Upper lobe of right lung (tissue), 1 donor: ENCODE data around the gene IER2. TPM values are rescaled to one million over a fixed set of nuclear protein-coding genes. Genes with fewer than 3 reads are reported as not detected.
A peak's percentile ranks its signal among the peaks of the same experiment; 100 is the strongest.
"Not testable (repeated sequence)": the region's sequence is repeated elsewhere in the genome, so short reads cannot be mapped to it uniquely, and the experiment has no call there.

Experiments
- ATAC-seq: fragments of 200-7000 bp; cut with Tn5 transposase; one replicate; pipeline ENCODE4 v1.9.1; 2020; ENCODE audit warnings: mild to moderate bottlenecking, moderate library complexity
- DNase-seq: peaks from one replicate; pipeline ENCODE4 v3.0.0-alpha.2; 2020
- H3K27ac ChIP-seq: fragments of 200-600 bp; one replicate; pipeline ENCODE4 v1.8.0; 2022
- H3K27me3 ChIP-seq: fragments of 200-600 bp; one replicate; pipeline ENCODE4 v1.8.0; 2022; ENCODE audit warnings: mild to moderate bottlenecking
- H3K36me3 ChIP-seq: fragments of 200-600 bp; one replicate; pipeline ENCODE4 v1.8.0; 2022
- H3K4me1 ChIP-seq: fragments of 200-600 bp; one replicate; pipeline ENCODE4 v1.8.0; 2022
- H3K4me3 ChIP-seq: fragments of 200-600 bp; one replicate; pipeline ENCODE4 v1.8.0; 2022; ENCODE audit warnings: mild to moderate bottlenecking
- H3K9me3 ChIP-seq: fragments of 200-600 bp; one replicate; pipeline ENCODE4 v1.8.0; 2022
- intact Hi-C: fragments of 100-400 bp; cut with DNase I; formaldehyde crosslinking; loops from one replicate; pipeline ENCODE4 v1.11.0; 2022
- total RNA-seq: library from RNA; stranded (reverse); fragmentation: NEBNext Ultra II Directional; extraction: Animal tissue kit (Norgen Biotek cat#: 25700); gene quantifications from one replicate; pipeline ENCODE4 v1.2.1, GENCODE V29; 2021
- TF ChIP-seq, protein P1 (sequence below): fragments of 200-600 bp; IDR thresholded peaks from one replicate; pipeline ENCODE4 v1.8.0; 2022; ENCODE audit warnings: antibody characterized with exemption
- donor health status: DM: no; HTN: yes; CAD: no; lungs with severe emphysema.

IER2 gene
- total RNA-seq, 1 donor from 2014 or later, result 104 TPM

DNA sequence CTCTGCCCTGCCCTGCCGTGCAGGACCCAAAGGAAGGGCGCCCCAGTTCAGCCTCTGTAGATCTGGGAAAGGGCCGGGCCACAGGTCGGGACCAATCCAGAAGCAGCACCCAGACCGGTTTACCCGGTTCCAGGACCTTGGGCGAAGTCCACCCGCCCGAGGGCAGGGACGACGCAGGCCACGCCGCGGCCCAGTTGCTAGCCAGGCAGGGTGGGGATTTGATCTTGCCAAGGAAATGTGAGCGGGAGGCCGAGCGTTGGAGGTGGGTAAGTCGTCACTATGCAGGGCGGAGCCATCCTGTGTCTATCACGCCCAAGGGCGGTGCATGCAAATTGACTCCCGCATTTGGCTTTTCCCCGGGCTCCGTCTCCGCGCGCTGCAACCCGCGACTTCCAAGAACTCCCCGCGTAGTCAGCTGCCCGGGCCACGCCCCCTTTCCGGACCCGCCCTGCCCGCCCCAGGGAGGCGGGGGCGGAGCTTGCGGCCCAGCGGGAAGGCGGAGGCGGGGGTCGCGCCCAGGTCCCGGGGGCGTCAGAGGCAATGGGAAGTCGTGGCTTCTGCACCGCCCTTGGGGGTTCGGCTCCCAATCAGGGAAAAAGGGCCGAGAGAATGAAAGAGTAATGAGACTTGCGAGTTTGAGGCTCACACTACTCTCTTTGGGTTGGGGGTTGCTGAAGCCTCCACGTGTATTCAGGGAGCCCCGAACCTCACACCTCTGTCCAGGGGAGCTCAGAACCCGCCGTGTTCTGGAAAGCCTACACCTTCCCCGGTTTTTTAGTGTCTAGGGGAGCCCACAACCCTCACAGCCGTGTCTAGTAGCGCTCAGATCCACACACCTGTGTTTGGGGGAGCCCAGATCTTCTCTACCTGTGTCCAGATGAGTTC lies 12.8 kb downstream of the IER2 start:
- Histone ChIP-seq H3K27ac (peak overlapping the region; percentile 96), H3K9me3 (no peaks in the 10 kb centered on the region), H3K4me3 (peak overlapping the region; percentile 52), H3K4me1 (peaks cover 61% of the 10 kb centered on the region), H3K36me3 (no peaks in the 10 kb centered on the region), H3K27me3 (no peaks in the 10 kb centered on the region)
- ATAC-seq (peak; percentile 88), DNase-seq (peak; percentile 98)
- intact Hi-C loops, result no loop called here
- TF ChIP-seq, protein P1, sequence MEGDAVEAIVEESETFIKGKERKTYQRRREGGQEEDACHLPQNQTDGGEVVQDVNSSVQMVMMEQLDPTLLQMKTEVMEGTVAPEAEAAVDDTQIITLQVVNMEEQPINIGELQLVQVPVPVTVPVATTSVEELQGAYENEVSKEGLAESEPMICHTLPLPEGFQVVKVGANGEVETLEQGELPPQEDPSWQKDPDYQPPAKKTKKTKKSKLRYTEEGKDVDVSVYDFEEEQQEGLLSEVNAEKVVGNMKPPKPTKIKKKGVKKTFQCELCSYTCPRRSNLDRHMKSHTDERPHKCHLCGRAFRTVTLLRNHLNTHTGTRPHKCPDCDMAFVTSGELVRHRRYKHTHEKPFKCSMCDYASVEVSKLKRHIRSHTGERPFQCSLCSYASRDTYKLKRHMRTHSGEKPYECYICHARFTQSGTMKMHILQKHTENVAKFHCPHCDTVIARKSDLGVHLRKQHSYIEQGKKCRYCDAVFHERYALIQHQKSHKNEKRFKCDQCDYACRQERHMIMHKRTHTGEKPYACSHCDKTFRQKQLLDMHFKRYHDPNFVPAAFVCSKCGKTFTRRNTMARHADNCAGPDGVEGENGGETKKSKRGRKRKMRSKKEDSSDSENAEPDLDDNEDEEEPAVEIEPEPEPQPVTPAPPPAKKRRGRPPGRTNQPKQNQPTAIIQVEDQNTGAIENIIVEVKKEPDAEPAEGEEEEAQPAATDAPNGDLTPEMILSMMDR, result no peak

DNA sequence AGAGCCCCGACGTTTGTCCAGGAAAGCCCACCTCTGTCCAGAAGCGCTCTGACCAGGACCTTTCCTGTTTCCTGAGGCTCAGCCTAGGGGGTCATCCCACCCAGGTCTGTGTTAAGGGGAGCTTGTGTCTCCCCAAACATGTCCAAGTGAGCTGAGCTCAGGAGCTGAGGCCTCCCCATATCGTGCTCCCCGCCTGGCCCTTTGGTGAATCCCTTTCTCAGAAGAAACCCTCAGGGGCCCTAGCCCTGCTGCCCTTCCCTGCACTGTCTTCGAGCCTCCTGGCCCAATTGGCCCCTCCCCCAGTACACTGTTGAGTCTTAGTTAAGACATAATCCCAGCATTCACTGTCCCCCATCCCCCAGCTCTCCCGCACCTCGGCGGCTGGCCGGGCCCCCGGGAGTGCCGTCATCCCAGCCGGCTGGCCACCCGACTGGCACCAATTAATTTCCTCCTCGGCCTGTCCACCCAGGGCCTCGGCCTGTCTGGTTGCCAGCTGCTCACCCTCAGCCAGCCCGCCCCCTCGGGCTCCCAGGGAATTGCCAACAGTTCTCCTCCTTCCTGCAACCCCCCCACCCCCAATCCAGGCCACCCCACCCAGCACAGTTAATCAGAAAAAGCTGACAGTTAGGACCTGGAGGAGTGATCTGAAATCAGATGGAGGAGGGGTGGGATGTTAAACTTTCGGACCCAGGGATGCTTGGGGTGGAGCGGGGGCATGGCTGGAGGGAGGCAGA lies 13.6 kb downstream of the IER2 start:
- H3K27ac ChIP-seq, result peak overlapping the region; percentile 96
- TF ChIP-seq, protein P1, result no peak
- ATAC-seq (peak; percentile 21), DNase-seq (peak; percentile 86)
- H3K9me3 ChIP-seq, result no peaks in the 10 kb centered on the region
- H3K36me3 ChIP-seq, result no peaks in the 10 kb centered on the region
- H3K4me3 ChIP-seq, result peak overlapping the region; percentile 52
- peaks cover 68% of the 10 kb centered on the region for H3K4me1 ChIP-seq
- intact Hi-C loops, result no loop called here
- no peaks in the 10 kb centered on the region for H3K27me3 ChIP-seq

DNA sequence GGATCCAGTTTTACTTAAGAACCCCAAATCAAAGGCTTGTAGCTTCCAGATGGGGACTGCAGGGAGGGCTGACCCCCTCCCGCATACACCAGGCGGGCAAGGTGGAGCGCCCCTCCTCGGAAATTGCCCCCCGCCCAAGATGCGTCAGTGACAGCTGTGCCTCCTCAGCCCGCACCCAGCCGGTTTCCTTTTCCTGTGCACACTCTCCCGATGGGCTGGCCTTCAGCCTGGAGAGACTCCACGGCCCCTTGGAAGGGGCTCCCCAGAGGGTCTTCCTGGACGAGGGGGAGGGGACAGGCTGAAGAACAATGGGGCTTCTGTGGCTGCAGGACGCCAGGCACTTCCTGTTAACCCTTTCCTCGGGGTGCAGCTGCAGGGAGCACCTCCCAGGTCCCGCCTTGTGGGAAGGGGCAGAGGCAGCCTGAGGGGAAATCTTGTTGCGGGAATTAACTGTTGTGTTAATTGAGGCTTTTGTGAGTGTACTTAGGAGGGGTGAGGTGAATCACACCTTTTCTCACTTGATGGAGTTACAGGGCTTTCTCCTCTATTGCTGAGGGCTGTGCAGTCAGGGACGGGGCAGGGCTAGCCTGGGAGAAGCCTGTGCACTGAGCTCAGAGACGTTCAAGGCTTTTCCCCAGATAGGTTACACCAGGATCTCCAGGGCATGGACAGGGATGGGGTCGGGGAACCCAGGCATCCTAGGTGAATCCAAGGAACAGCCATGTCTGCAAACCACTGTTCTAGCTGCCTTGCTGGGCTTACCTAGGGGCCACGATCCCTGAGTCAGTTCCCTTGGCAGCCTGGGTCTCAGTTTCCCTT lies 14.3 kb downstream of the IER2 start:
- Histone ChIP-seq H3K9me3 (no peaks in the 10 kb centered on the region), H3K27me3 (no peaks in the 10 kb centered on the region), H3K4me3 (peak overlapping the region; percentile 52), H3K4me1 (peaks cover 68% of the 10 kb centered on the region), H3K36me3 (no peaks in the 10 kb centered on the region), H3K27ac (peak overlapping the region; percentile 96)
- TF ChIP-seq, protein P1, result no peak
- intact Hi-C loops, result no loop called here
- DNase-seq (peak; percentile 80), ATAC-seq (peak; percentile 3)

DNA sequence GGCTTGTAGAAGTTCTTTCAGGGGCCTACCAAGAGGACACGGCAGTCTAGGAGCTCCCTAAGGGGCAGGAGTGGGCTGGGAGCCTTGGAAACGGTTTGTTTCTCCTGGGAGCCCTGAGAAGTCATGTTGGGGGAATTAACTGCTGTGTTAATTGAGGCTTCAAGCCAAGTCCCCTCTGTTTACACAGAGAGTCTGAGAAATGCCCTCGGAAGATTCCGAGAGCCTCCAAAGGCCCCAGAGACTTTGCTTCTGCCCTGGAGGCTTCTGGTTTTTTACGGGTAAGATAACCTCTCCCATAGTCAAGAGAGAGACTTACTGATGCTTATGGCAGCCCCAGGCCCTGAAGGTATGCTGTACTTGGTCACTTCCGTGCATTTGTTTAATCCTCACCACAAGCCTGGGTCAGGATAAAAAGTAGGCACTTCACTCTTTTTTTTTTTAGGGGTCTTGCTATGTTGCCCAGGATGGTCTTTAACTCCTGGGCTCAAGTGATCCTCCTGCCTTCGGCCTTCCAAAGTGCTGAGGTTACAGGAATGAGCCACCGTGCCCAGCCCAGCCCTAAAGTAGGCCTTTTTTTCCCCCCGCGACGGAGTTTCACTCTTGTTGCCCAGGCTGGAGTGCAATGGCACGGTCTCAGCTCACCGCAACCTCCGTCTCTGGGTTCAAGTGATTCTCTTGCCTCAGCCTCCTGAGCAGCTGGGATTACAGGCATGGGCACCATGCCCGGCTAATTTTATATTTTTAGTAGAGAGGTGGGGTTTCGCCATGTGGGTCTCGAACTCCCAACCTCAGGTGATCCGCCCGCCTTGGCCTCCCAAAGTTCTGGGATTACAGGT lies 15.2 kb downstream of the IER2 start:
- H3K4me1 ChIP-seq, result peaks cover 68% of the 10 kb centered on the region
- no peaks in the 10 kb centered on the region for H3K27me3 ChIP-seq
- DNase-seq (no peak), ATAC-seq (no peak)
- H3K4me3 ChIP-seq, result no peak overlapping the region
- no peaks in the 10 kb centered on the region for H3K9me3 ChIP-seq
- H3K36me3 ChIP-seq, result no peaks in the 10 kb centered on the region
- intact Hi-C loops, result no loop called here
- H3K27ac ChIP-seq, result peak overlapping the region; percentile 96
- TF ChIP-seq, protein P1, result no peak

DNA sequence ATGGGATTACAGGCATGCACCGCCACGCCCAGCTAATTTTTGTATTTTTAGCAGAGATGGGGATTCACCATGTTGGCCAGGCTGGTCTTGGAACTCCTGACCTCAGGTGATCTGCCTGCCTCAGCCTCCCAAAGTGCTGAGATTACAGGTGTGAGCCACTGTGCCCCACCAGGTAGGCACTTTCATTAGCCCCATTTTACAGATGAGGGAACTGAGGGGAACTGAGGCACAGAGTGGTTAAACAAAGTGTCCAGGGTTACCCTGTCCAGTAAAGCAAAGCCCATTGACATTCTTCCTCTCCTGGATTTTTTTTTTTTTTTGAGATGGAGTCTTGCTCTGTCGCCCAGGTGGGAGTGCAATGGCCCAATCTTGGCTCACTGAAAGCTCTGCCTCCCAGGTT lies 15.9 kb downstream of the IER2 start:
- Histone ChIP-seq H3K4me1 (peaks cover 68% of the 10 kb centered on the region), H3K27ac (peak overlapping the region; percentile 96)
- H3K27me3 ChIP-seq, intact Hi-C loops, H3K36me3 ChIP-seq, DNase-seq, H3K9me3 ChIP-seq, ATAC-seq, H3K4me3 ChIP-seq: not testable (repeated sequence)
